Suprapubic skin (tissue), 4 donors: ENCODE results near the gene NSUN2. TPM values are rescaled to one million over a fixed set of nuclear protein-coding genes. Genes with fewer than 3 reads are reported as not detected.

Experiments
- DNase-seq, 2 donors: peaks; one replicate each; pipeline ENCODE4 v3.0.0-alpha.2; 2019; ENCODE audit warnings: low spot score in 2 of 2
- H3K27ac ChIP-seq: fragments of 200-600 bp; sonication (generic); one replicate; pipeline ENCODE4 v1.5.1; 2019
- H3K27me3 ChIP-seq: fragments of 200-600 bp; sonication (generic); one replicate; pipeline ENCODE4 v1.5.1; 2019
- H3K36me3 ChIP-seq: fragments of 200-600 bp; sonication (generic); one replicate; pipeline ENCODE4 v1.5.1; 2019
- H3K4me1 ChIP-seq: fragments of 200-600 bp; sonication (generic); one replicate; pipeline ENCODE4 v1.5.1; 2019
- H3K4me3 ChIP-seq: fragments of 200-600 bp; sonication (generic); one replicate; pipeline ENCODE4 v1.5.1; 2019; ENCODE audit warnings: mild to moderate bottlenecking
- H3K9me3 ChIP-seq: fragments of 200-600 bp; sonication (generic); one replicate; pipeline ENCODE4 v1.5.1; 2019
- CTCF ChIP-seq, 2 donors: fragments of 200-600 bp in 1 of 2; fragments of 450-650 bp in 1 of 2; sonication (generic) in 1 of 2; IDR thresholded peaks; one replicate each; pipeline ENCODE4 v1.5.1; 2016 to 2019; ENCODE audit warnings: antibody characterized with exemption in 2 of 2, mild to moderate bottlenecking in 1 of 2, moderate library complexity in 1 of 2
- EP300 ChIP-seq: sonication (generic); formaldehyde crosslinking; IDR thresholded peaks from one replicate; pipeline ENCODE4 v1.6.1; 2017; ENCODE audit warnings: antibody characterized with exemption
- POLR2A ChIP-seq, 2 donors: fragments of 450-650 bp; IDR thresholded peaks; one replicate each; pipeline ENCODE4 v1.6.1; 2017; ENCODE audit warnings: antibody characterized with exemption in 2 of 2, mild to moderate bottlenecking in 2 of 2, moderate library complexity in 2 of 2
- POLR2AphosphoS5 ChIP-seq, 3 donors: sonication (generic); formaldehyde crosslinking; IDR thresholded peaks; one replicate each; pipeline ENCODE4 v1.6.1; 2017; ENCODE audit warnings: antibody characterized with exemption in 3 of 3
- WGBS: methylation state at CpG from one replicate; pipeline ENCODE4 v1.1.5; 2018; 5-methylcytosine and 5-hydroxymethylcytosine counted together
- total RNA-seq, 4 donors: library from RNA; depleted of rRNA; stranded (reverse); fragments of >200 nt; gene quantifications; one replicate each; pipeline ENCODE4 v1.1.0, GENCODE V29; 2016

Gene NSUN2
- total RNA-seq, 4 donors from 2014 or later = 48.8 to 90.8 (median 56.4) TPM

GRCh38 chr5:6596388-6596787 is 36.5 kb downstream of the NSUN2 start:
- Histone ChIP-seq H3K36me3 (peaks cover 51% of the 10 kb centered on the region), H3K4me3 (no peak overlapping the region), H3K27me3 (no peaks in the 10 kb centered on the region), H3K9me3 (no peaks in the 10 kb centered on the region), H3K4me1 (no peaks in the 10 kb centered on the region), H3K27ac (no peak overlapping the region)
- 96% methylated on average over 5 of the region's 5 CpGs for WGBS
- DNase-seq = no peak
- no peak for TF ChIP-seq POLR2AphosphoS5 (IDR thresholded peaks at IDR 0.05)
- TF ChIP-seq POLR2A (IDR thresholded peaks at IDR 0.05) = no peak
- TF ChIP-seq CTCF (IDR thresholded peaks at IDR 0.05) = no peak
- TF ChIP-seq EP300 = no peak

GRCh38 chr5:6595405-6595804 is 37.4 kb downstream of the NSUN2 start:
- Histone ChIP-seq H3K4me3 (no peak overlapping the region), H3K27me3 (no peaks in the 10 kb centered on the region), H3K9me3 (no peaks in the 10 kb centered on the region), H3K4me1 (no peaks in the 10 kb centered on the region), H3K36me3 (peaks cover 41% of the 10 kb centered on the region), H3K27ac (no peak overlapping the region)
- DNase-seq = no peak
- 83% methylated on average over 1 of the region's 3 CpGs for WGBS
- TF ChIP-seq POLR2AphosphoS5 (IDR thresholded peaks at IDR 0.05) (no peak), POLR2A (IDR thresholded peaks at IDR 0.05) (no peak), CTCF (IDR thresholded peaks at IDR 0.05) (no peak), EP300 (no peak)

GRCh38 chr5:6594066-6594465 is 38.8 kb downstream of the NSUN2 start:
- DNase-seq = no peak
- Histone ChIP-seq H3K9me3 (no peaks in the 10 kb centered on the region), H3K27me3 (no peaks in the 10 kb centered on the region), H3K4me3 (no peak overlapping the region), H3K27ac (no peak overlapping the region), H3K36me3 (peaks cover 28% of the 10 kb centered on the region), H3K4me1 (no peaks in the 10 kb centered on the region)
- WGBS = 85% methylated on average over 6 of the region's 6 CpGs
- TF ChIP-seq EP300 (no peak), CTCF (IDR thresholded peaks at IDR 0.05) (no peak)

- Histone ChIP-seq H3K9me3 (no peaks in the 10 kb centered on the region), H3K36me3 (peaks cover 22% of the 10 kb centered on the region), H3K4me3 (no peak overlapping the region), H3K27me3 (no peaks in the 10 kb centered on the region), H3K4me1 (no peaks in the 10 kb centered on the region), H3K27ac (no peak overlapping the region)
- TF ChIP-seq POLR2AphosphoS5 (IDR thresholded peaks at IDR 0.05) (no peak), CTCF (IDR thresholded peaks at IDR 0.05) (no peak), POLR2A (IDR thresholded peaks at IDR 0.05) (no peak), EP300 (no peak)
- 72% methylated on average over 14 of the region's 14 CpGs for WGBS
- DNase-seq = no peak
Observed at GRCh38 chr5:6593148-6594016, 39.5 kb downstream of the NSUN2 start.

- H3K4me3 ChIP-seq = no peak overlapping the region
- TF ChIP-seq POLR2AphosphoS5 (IDR thresholded peaks at IDR 0.05) = no peak
- TF ChIP-seq POLR2A (IDR thresholded peaks at IDR 0.05) = no peak
- TF ChIP-seq EP300 = no peak
- no peak for TF ChIP-seq CTCF (IDR thresholded peaks at IDR 0.05)
- H3K9me3 ChIP-seq = no peaks in the 10 kb centered on the region
- no peak for DNase-seq
- WGBS = 41% methylated on average over 3 of the region's 3 CpGs
- H3K4me1 ChIP-seq = no peaks in the 10 kb centered on the region
- no peaks in the 10 kb centered on the region for H3K27me3 ChIP-seq
- H3K27ac ChIP-seq = no peak overlapping the region
- H3K36me3 ChIP-seq = peaks cover 18% of the 10 kb centered on the region
Observed at GRCh38 chr5:6592601-6593000, 40.2 kb downstream of the NSUN2 start.
